C4-2B (cell line): ENCODE data around the gene DNAL1.

Experiments
- ZFX ChIP-seq: fragments of 450-650 bp; IDR thresholded peaks from 2 replicates; pipeline ENCODE4 v1.6.1; 2017
- TF ChIP-seq, protein P1 (sequence below): fragments of 450-650 bp; conservative IDR thresholded peaks from 2 replicates; pipeline ENCODE4 v1.5.1; 2017; ENCODE audit warnings: mild to moderate bottlenecking

DNA sequence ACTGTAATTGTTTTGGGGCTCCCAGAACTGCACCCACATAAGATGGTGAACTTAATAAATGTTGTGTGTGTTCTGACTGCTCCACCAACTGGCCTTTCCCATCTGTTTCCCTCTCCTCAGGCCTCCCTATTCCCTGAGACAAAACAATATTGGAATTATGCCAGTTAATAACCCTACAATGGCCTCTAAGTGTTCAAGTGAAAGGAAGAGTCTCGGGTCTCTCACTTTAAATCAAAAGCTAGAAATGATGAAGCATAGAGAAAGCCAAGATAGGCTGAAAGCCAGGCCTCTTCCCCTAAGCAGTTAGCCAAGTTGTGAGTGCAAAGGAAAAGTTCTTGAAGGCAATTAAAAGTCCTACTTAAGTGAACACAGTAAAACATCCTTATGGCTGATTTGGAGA, 19.1 kb upstream of the DNAL1 start:
- TF ChIP-seq, protein P1, sequence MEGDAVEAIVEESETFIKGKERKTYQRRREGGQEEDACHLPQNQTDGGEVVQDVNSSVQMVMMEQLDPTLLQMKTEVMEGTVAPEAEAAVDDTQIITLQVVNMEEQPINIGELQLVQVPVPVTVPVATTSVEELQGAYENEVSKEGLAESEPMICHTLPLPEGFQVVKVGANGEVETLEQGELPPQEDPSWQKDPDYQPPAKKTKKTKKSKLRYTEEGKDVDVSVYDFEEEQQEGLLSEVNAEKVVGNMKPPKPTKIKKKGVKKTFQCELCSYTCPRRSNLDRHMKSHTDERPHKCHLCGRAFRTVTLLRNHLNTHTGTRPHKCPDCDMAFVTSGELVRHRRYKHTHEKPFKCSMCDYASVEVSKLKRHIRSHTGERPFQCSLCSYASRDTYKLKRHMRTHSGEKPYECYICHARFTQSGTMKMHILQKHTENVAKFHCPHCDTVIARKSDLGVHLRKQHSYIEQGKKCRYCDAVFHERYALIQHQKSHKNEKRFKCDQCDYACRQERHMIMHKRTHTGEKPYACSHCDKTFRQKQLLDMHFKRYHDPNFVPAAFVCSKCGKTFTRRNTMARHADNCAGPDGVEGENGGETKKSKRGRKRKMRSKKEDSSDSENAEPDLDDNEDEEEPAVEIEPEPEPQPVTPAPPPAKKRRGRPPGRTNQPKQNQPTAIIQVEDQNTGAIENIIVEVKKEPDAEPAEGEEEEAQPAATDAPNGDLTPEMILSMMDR, result no peak
- no peak for TF ChIP-seq ZFX
